Thoracic aorta (tissue), 2 donors: ENCODE results near the gene SYT9. TPM values are rescaled to one million over a fixed set of nuclear protein-coding genes. Genes with fewer than 3 reads are reported as not detected.

Experiments
- ATAC-seq: fragments of 150-250 bp; one replicate; pipeline ENCODE4 v1.8.0; 2017; ENCODE audit warnings: low read depth; ENCODE audit not compliant: insufficient number of reproducible peaks, low FRiP score
- DNase-seq: peaks from one replicate; pipeline ENCODE4 v3.0.0-alpha.2; 2020; ENCODE audit warnings: low spot score
- H3K27ac ChIP-seq, 2 donors: fragments of 200-600 bp; sonication (generic); 1 replicate in 1 of 2; 2 replicates in 1 of 2; pipeline ENCODE4 v1.5.1; 2016; ENCODE audit warnings: mild to moderate bottlenecking in 2 of 2, moderate library complexity in 2 of 2
- H3K27me3 ChIP-seq: fragments of 200-600 bp; sonication (generic); replicated peaks from 2 replicates; pipeline ENCODE4 v1.6.0; 2016; ENCODE audit warnings: mild to moderate bottlenecking; ENCODE audit not compliant: insufficient read depth
- H3K36me3 ChIP-seq: fragments of 200-600 bp; sonication (generic); one replicate; pipeline ENCODE4 v1.5.1; 2016
- H3K4me1 ChIP-seq, 2 donors: fragments of 200-600 bp; sonication (generic); 1 replicate in 1 of 2; 2 replicates in 1 of 2; pipeline versions ENCODE4 v1.5.1 to v1.6.0; 2016; ENCODE audit warnings: low read depth in 2 of 2, mild to moderate bottlenecking in 1 of 2; ENCODE audit not compliant: control insufficient read depth in 1 of 2
- H3K4me3 ChIP-seq: fragments of 200-600 bp; sonication (generic); 2 replicates; pipeline ENCODE4 v1.5.1; 2016; ENCODE audit warnings: mild to moderate bottlenecking
- H3K9me3 ChIP-seq: fragments of 200-600 bp; sonication (generic); 2 replicates; pipeline ENCODE4 v1.5.1; 2016
- total RNA-seq, 2 donors: library from RNA; depleted of rRNA; stranded (reverse); fragments of >200 nt; gene quantifications; one replicate each; pipeline versions ENCODE4 v1.1.0 to v1.2.3, GENCODE V29; 2016
- TF ChIP-seq, protein P1 (sequence below): fragments of 200-600 bp; sonication (generic); IDR thresholded peaks from one replicate; pipeline ENCODE4 v1.5.1; 2019; ENCODE audit warnings: antibody characterized with exemption

Gene SYT9
- total RNA-seq, 2 donors from 2014 or later: not detected

DNA sequence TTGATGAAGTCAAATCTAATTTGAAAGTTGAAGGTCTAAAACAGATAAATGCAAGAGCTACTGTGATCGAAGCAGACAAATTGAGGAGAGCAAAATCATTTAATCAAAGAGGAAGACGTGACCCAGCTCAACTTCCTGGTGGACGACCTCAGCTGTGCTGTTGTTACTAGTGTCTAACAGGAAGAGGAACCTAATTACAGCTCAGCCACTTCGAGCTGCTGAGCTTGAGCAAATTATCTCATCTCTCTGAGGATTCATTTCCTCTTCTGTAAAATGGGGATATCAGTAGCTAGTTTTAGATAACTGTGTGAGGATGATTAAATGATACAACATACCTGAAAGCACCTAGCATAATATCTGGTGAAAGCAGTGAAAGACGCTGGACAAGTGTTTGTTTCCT, 185.0 kb downstream of the SYT9 start:
- no peak overlapping the region for H3K4me3 ChIP-seq
- TF ChIP-seq, protein P1, sequence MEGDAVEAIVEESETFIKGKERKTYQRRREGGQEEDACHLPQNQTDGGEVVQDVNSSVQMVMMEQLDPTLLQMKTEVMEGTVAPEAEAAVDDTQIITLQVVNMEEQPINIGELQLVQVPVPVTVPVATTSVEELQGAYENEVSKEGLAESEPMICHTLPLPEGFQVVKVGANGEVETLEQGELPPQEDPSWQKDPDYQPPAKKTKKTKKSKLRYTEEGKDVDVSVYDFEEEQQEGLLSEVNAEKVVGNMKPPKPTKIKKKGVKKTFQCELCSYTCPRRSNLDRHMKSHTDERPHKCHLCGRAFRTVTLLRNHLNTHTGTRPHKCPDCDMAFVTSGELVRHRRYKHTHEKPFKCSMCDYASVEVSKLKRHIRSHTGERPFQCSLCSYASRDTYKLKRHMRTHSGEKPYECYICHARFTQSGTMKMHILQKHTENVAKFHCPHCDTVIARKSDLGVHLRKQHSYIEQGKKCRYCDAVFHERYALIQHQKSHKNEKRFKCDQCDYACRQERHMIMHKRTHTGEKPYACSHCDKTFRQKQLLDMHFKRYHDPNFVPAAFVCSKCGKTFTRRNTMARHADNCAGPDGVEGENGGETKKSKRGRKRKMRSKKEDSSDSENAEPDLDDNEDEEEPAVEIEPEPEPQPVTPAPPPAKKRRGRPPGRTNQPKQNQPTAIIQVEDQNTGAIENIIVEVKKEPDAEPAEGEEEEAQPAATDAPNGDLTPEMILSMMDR: no peak
- ATAC-seq (no peak), DNase-seq (no peak)
- no peaks in the 10 kb centered on the region for H3K36me3 ChIP-seq
- H3K4me1 ChIP-seq: no peaks in the 10 kb centered on the region
- H3K27ac ChIP-seq: no peak overlapping the region
- no peaks in the 10 kb centered on the region for H3K27me3 ChIP-seq
- no peaks in the 10 kb centered on the region for H3K9me3 ChIP-seq

DNA sequence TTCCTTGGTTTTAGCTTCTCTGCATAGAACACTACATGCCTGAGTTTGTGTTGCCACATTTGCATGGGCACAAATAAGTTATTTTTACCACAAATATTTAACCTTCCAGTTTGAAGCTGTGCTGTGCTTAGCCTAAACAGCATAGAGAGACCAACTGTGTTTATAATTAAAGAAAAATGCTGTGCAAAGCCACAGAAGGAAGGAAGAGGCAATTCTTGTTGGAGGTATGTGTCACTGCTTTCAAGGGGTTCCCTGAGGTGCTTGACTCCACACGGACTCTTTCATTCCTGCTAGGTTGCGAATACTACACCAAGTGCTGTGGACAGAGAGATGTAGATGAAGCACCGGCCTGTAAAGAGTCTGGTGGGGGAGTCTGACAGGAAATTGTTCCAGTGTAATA, 186.0 kb downstream of the SYT9 start:
- no peak overlapping the region for H3K4me3 ChIP-seq
- H3K9me3 ChIP-seq: no peaks in the 10 kb centered on the region
- no peak for ATAC-seq
- no peaks in the 10 kb centered on the region for H3K27me3 ChIP-seq
- no peaks in the 10 kb centered on the region for H3K36me3 ChIP-seq
- DNase-seq: no peak
- TF ChIP-seq, protein P1: no peak
- no peaks in the 10 kb centered on the region for H3K4me1 ChIP-seq
- no peak overlapping the region for H3K27ac ChIP-seq

DNA sequence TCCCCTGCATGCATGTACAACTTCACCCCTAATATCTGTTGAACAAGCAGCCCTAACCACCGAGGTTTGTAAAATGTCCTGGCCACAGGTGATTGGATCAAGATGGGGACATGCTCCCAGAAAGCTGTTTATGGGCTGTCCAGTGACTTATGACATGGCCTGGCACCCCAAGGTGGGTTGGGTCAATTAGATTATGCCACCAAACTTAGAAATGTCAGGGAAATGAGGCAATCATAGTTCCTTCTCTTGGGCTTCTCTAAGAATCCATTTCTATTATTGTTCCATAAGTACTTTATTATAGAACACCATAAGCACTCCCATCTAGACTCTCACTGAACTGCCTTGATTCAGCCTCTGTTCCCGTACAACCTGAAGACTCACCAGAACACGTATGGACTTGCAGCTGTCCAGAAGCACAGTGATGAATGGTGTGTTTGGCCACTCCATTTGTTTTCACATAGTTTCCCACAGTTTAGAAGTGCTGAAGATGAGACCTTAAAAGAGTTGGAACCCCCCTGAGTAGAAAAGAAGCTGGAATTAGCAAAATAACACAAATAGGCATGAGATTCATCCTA, 188.1 kb downstream of the SYT9 start:
- Histone ChIP-seq H3K4me3 (no peak overlapping the region), H3K36me3 (no peaks in the 10 kb centered on the region), H3K27me3 (no peaks in the 10 kb centered on the region), H3K9me3 (no peaks in the 10 kb centered on the region), H3K27ac (no peak overlapping the region), H3K4me1 (no peaks in the 10 kb centered on the region)
- DNase-seq (no peak), ATAC-seq (no peak)
- TF ChIP-seq, protein P1: no peak

DNA sequence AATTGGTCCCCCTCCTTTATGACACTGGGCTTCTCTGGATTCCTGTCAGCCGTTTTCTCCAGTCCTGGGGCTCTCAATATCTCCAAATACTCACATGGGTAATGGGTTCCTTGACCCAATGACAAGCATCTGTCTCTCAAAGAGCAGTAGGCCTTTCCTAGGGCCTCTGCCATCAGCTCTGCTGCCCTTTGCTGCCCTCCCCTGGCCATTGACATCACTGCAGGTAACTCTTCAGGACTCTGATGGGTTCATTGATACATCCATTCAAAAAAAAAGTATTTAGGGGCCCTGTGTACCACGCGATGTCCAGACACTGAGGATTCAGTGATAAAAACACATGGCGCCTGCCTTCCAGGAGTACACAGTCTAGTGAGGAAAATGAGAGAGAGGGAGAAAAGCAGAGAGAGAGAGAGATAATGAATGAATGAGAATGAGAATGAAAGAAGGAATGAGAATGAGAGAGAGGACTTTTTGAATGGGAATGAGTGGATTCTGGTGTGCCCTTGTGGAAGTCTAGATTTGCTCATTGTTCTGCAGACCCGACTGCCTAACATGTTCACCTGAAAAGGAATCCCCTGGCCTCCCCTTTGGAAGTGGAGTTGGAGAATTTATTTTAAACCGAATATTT, 191.0 kb downstream of the SYT9 start:
- TF ChIP-seq, protein P1: peak; percentile 70
- Histone ChIP-seq H3K27me3 (no peaks in the 10 kb centered on the region), H3K4me1 (no peaks in the 10 kb centered on the region), H3K9me3 (no peaks in the 10 kb centered on the region), H3K36me3 (no peaks in the 10 kb centered on the region), H3K27ac (no peak overlapping the region), H3K4me3 (no peak overlapping the region)
- ATAC-seq: no peak
- no peak for DNase-seq

DNA sequence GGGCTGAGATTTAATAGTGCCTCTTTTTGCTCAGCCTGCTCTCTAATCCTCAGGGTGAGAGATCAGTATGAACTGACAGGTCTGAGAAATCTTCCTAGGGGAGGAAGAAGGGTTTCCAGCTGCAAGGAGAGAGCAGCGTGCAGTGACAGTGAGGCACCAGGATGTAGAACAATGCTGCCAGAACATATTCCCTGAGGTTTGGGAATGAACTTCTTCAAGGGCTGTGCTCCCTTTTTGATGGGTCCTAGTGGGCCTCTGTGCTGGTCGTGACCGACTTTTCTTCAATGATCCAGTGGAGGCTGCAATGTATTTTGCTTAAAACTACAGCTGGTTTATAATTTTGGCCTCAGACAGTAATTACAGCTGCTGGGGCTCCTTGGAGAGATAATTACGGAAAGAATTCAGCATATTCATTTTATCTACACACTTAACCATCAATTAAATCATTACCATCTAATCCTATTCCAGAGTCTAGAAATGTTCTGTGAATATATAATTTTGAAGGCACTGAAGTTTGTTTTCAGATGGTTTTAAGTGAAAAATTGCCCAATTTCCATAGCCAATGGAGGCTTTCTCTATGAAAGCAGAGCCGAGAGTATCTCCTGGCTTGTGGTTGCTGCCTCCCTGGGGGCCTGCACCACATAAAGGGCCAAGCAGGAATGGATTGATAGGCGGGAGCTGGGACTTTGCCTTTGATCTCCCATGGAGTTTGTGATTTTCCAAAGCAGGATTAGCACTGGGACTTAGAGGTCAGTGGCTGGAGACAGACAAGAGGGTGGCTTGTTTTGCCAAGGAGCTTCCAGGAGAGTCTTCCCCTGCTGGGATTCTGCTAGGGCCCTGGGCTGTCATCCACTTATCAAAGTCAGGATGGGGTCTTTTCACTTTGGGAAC, 192.6 kb downstream of the SYT9 start:
- H3K4me1 ChIP-seq: no peaks in the 10 kb centered on the region
- no peak overlapping the region for H3K27ac ChIP-seq
- TF ChIP-seq, protein P1: no peak
- no peaks in the 10 kb centered on the region for H3K27me3 ChIP-seq
- no peaks in the 10 kb centered on the region for H3K9me3 ChIP-seq
- H3K36me3 ChIP-seq: no peaks in the 10 kb centered on the region
- H3K4me3 ChIP-seq: no peak overlapping the region
- DNase-seq: no peak
- no peak for ATAC-seq
